Activated CD8-positive, alpha-beta memory T cell treated with anti-CD3 and anti-CD28 coated beads, Interleukin-2, amount 50 U/mL, for 48 hours (primary cell): ENCODE measurements around the gene ZMAT5.

Experiments used
- DNase-seq: peaks from one replicate; pipeline ENCODE4 v3.0.0-alpha.2; 2020

ZMAT5 gene

GRCh38 chr22:29766632-29767170 is at the start of gene ZMAT5:
Gene ZMAT5 (minus strand): TSS chr22:29767007. CDS start chr22:29748544, 18,463 bp downstream.
- peak; percentile 91 for DNase-seq

- no peak for DNase-seq
These were observed 49.7 kb upstream of the ZMAT5 start for GRCh38 chr22:29816539-29816938.

- no peak for DNase-seq
These were observed 49.3 kb upstream of the ZMAT5 start for GRCh38 chr22:29816128-29816527.

- no peak for DNase-seq
These were observed 48.8 kb upstream of the ZMAT5 start for GRCh38 chr22:29815580-29815979.

GRCh38 chr22:29814003-29814402 is 47.2 kb upstream of the ZMAT5 start:
- DNase-seq = no peak

GRCh38 chr22:29813563-29813962 is 46.8 kb upstream of the ZMAT5 start:
- DNase-seq = no peak

GRCh38 chr22:29813126-29813525 is 46.3 kb upstream of the ZMAT5 start:
- DNase-seq = no peak

- DNase-seq = no peak
These were observed 44.6 kb upstream of the ZMAT5 start for GRCh38 chr22:29811377-29811776.

GRCh38 chr22:29810216-29810615 is 43.4 kb upstream of the ZMAT5 start:
- no peak for DNase-seq

GRCh38 chr22:29806196-29806595 is 39.4 kb upstream of the ZMAT5 start:
- no peak for DNase-seq

GRCh38 chr22:29804985-29805384 is 38.2 kb upstream of the ZMAT5 start:
- no peak for DNase-seq

- DNase-seq = no peak
These were observed 36.4 kb upstream of the ZMAT5 start for GRCh38 chr22:29803190-29803589.

- DNase-seq = no peak
These were observed 35.0 kb upstream of the ZMAT5 start for GRCh38 chr22:29801796-29802195.

- DNase-seq = no peak
These were observed 34.3 kb upstream of the ZMAT5 start for GRCh38 chr22:29801153-29801552.

- DNase-seq = no peak
These were observed 32.4 kb upstream of the ZMAT5 start for GRCh38 chr22:29799217-29799680.

- no peak for DNase-seq
These were observed 32.0 kb upstream of the ZMAT5 start for GRCh38 chr22:29798801-29799200.

- DNase-seq = no peak
These were observed 31.5 kb upstream of the ZMAT5 start for GRCh38 chr22:29798318-29798717.

- no peak for DNase-seq
These were observed 30.5 kb upstream of the ZMAT5 start for GRCh38 chr22:29797351-29797750.

GRCh38 chr22:29795663-29796062 is 28.9 kb upstream of the ZMAT5 start:
- DNase-seq = no peak

- no peak for DNase-seq
These were observed 26.6 kb upstream of the ZMAT5 start for GRCh38 chr22:29793396-29793795.

- no peak for DNase-seq
These were observed 23.3 kb upstream of the ZMAT5 start for GRCh38 chr22:29790061-29790460.

- DNase-seq = no peak
These were observed 21.8 kb upstream of the ZMAT5 start for GRCh38 chr22:29788339-29789279.

- no peak for DNase-seq
These were observed 20.7 kb upstream of the ZMAT5 start for GRCh38 chr22:29787371-29787980.

- no peak for DNase-seq
These were observed 19.2 kb upstream of the ZMAT5 start for GRCh38 chr22:29786031-29786430.
